T-helper 17 cell (primary cell): Measurements from ENCODE around the gene NDUFA11. TPM values are rescaled to one million over a fixed set of nuclear protein-coding genes. Genes with fewer than 3 reads are reported as not detected.

Experiments used
- ATAC-seq: fragments of 150-1000 bp; cut with Tn5 transposase; 2 replicates; pipeline ENCODE4 v1.10.0; 2021; ENCODE audit warnings: mild to moderate bottlenecking, moderate library complexity
- DNase-seq, 3 donors: peaks; one replicate each; pipeline versions ENCODE4 v3.0.0 to v3.0.0-alpha.2; 2020 to 2021
- H3K9me3 ChIP-seq: one replicate; pipeline ENCODE4 v1.7.0; 2013; ENCODE audit warnings: low read length, mild to moderate bottlenecking; ENCODE audit not compliant: control insufficient read depth, poor library complexity, severe bottlenecking
- H3K27ac Mint-ChIP-seq: one replicate; pipeline ENCODE4 v1.8.0; 2022; ENCODE audit warnings: mild to moderate bottlenecking, moderate library complexity, mixed read lengths
- H3K27me3 Mint-ChIP-seq: one replicate; pipeline ENCODE4 v1.8.0; 2022; ENCODE audit warnings: mixed read lengths
- H3K36me3 Mint-ChIP-seq: one replicate; pipeline ENCODE4 v1.8.0; 2022; ENCODE audit warnings: low read depth, mixed read lengths
- H3K4me1 Mint-ChIP-seq: one replicate; pipeline ENCODE4 v1.8.0; 2022; ENCODE audit warnings: mild to moderate bottlenecking, mixed read lengths
- H3K4me3 Mint-ChIP-seq: one replicate; pipeline ENCODE4 v1.8.0; 2022; ENCODE audit warnings: mild to moderate bottlenecking, moderate library complexity, mixed read lengths
- total RNA-seq, 4 donors: library from RNA in 2 of 4; stranded (reverse) in 2 of 4; gene quantifications; one replicate each; pipeline ENCODE4 v1.2.3 and lab custom pipeline; 2022 to 2026

NDUFA11 gene
- total RNA-seq, 2 donors from 2014 or later: 102 to 108 TPM

GRCh38 chr19:5896365-5897076 is 7.1 kb downstream of the NDUFA11 start:
- Mint-ChIP-seq H3K27me3 (no peaks in the 10 kb centered on the region), H3K4me1 (peaks cover 7% of the 10 kb centered on the region), H3K36me3 (no peaks in the 10 kb centered on the region), H3K27ac (no peak overlapping the region), H3K4me3 (no peak overlapping the region)
- DNase-seq: no peak
- no peaks in the 10 kb centered on the region for H3K9me3 ChIP-seq
- no peak for ATAC-seq

GRCh38 chr19:5895890-5896289 is 7.7 kb downstream of the NDUFA11 start:
- ATAC-seq: no peak
- Mint-ChIP-seq H3K36me3 (no peaks in the 10 kb centered on the region), H3K4me1 (peaks cover 3% of the 10 kb centered on the region), H3K4me3 (no peak overlapping the region), H3K27ac (no peak overlapping the region), H3K27me3 (no peaks in the 10 kb centered on the region)
- no peaks in the 10 kb centered on the region for H3K9me3 ChIP-seq
- no peak for DNase-seq

DNA sequence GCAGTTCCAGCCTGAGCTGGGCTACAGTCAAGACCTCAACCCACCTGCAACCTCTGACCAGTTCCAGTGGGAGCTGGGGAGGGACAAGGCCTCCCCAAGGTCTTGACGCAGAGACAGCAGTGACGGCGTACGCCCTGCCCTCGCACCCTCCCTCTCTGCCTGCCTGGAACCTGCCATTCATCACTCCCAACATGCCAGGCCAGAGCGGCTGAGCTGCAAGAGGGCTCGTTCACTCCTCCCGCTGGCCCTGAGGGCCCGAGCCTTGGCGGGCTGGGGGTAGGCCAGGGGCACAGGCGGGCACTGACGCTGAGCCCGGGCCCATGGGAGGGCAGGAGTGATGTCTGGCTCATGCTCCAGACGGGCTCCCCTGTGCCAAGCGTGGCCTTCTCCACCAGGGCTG is 8.2 kb downstream of the NDUFA11 start:
- H3K27me3 Mint-ChIP-seq: no peaks in the 10 kb centered on the region
- no peak overlapping the region for H3K4me3 Mint-ChIP-seq
- H3K27ac Mint-ChIP-seq: no peak overlapping the region
- peaks cover 3% of the 10 kb centered on the region for H3K4me1 Mint-ChIP-seq
- no peaks in the 10 kb centered on the region for H3K36me3 Mint-ChIP-seq
- DNase-seq: no peak
- H3K9me3 ChIP-seq: no peaks in the 10 kb centered on the region
- no peak for ATAC-seq

DNA sequence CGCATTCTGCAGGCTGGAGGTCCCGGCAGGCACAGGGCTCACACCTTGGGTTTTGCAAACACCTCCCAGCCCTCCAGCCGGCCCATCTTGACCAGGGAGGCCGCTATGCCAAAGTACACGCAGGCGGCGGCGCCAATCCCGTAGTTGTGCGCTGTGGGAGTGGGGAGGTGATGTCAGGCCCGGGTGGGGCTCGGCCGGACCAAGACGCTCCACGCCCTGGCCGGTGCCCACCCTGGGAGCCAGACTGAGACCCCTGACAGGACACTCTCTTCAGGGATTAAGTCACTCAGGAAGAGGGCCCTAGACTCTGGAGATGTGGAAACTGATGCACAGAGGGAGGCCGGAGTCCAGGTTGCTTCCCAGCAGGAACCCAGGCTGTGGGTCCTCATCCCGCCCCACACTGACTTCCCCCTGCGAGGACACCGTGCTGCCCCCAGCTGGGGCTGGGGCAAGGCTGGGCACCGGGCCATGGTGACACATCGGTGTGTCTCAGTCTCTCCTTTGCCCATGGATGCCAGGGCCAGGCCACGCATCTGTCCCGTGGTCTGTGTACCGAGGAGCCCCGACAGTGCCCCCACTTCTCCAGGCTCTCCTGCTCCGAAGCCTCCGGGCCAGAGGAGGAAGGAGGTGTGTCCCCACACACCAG is 8.8 kb downstream of the NDUFA11 start:
- no peaks in the 10 kb centered on the region for H3K36me3 Mint-ChIP-seq
- no peaks in the 10 kb centered on the region for H3K9me3 ChIP-seq
- H3K4me1 Mint-ChIP-seq: no peaks in the 10 kb centered on the region
- H3K4me3 Mint-ChIP-seq: no peak overlapping the region
- no peak overlapping the region for H3K27ac Mint-ChIP-seq
- ATAC-seq (no peak), DNase-seq (no peak)
- H3K27me3 Mint-ChIP-seq: no peaks in the 10 kb centered on the region

DNA sequence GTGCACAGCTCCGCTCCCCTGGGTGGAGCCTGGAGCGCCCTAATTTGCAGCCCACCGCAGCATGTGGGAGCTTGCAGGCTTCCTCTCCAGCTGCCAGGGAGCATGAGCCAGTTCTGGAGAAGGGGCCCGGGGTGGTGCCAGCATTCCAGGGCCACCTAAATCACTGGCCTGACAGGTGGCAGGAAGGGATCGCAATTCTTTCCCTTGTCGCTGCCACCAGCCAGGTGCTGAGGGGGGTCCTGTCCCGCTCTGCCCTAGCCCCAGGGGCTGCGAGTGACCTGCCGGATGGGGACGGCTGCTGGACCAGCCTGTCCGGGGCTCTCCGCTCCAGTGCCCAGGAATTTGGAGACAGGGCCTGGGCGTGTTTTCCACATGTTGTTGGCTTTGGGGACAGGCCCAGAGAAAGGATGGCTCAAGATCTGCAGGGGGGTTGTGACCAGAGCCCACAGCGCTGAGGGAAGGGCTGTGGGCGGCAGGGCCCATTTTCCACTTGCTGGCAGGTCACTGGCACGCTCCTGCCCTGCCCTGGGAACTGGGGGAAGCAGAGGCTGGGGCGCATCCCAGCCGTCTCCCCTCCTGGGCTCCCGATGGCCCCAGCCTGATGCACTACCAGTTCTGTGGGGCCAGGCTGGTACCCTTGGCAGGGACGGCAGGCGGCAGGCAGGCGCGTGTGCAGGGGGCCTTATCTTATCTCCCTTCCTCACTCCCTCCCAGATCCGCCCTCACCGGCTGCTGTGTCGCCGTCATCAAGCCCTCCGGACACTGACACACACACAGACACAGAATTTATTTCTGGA is 9.5 kb downstream of the NDUFA11 start:
- no peak overlapping the region for H3K4me3 Mint-ChIP-seq
- no peaks in the 10 kb centered on the region for H3K9me3 ChIP-seq
- no peak for ATAC-seq
- no peaks in the 10 kb centered on the region for H3K4me1 Mint-ChIP-seq
- H3K36me3 Mint-ChIP-seq: no peaks in the 10 kb centered on the region
- H3K27me3 Mint-ChIP-seq: peaks cover 5% of the 10 kb centered on the region
- H3K27ac Mint-ChIP-seq: no peak overlapping the region
- no peak for DNase-seq

GRCh38 chr19:5893296-5893903 is 10.2 kb downstream of the NDUFA11 start:
- ATAC-seq (no peak), DNase-seq (no peak)
- no peaks in the 10 kb centered on the region for H3K36me3 Mint-ChIP-seq
- H3K4me1 Mint-ChIP-seq: no peaks in the 10 kb centered on the region
- peaks cover 5% of the 10 kb centered on the region for H3K27me3 Mint-ChIP-seq
- no peaks in the 10 kb centered on the region for H3K9me3 ChIP-seq
- H3K4me3 Mint-ChIP-seq: no peak overlapping the region
- H3K27ac Mint-ChIP-seq: no peak overlapping the region

- H3K4me3 Mint-ChIP-seq: no peak overlapping the region
These were observed 10.8 kb downstream of the NDUFA11 start for GRCh38 chr19:5892772-5893275.

DNA sequence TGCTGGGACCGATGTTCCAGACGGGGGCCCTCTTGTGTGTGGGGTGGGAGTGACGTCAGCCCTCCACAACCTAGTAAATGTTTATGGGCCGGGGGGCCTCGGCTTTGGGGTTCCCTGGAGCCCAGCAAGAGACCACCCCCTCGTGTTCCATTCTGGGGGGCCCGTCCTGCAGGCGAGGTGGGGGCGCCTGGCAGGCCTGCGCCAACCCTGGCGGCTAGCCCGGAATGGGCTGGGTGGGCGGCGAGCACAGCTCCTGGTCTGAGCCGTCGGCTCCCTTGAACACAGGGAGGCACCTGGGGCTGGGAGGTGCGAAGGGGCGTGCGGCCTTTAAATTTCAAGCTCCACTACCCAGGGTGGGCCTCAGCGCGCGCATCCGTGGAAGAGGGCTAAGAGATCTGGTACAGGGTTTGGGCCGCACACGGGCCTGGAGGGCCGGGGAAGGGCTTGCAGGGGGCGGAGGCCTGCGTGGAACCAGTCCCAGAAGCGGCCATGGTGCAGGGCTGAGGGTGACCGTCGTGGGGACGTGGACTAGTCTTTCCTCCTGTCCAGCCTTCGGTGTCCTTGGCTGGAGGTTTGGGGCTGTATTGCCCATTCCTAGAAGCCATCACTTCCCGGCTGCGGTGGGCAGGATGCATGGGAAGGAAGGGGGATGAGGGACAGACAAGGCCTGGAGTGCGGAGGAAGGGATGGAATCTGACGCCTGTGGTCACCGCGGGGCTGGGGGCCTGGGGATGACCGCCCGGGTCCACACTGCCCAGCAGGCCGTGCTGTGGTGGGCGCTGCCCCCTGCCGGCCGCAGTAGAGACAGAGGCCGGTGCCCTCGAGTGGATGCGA is 11.4 kb downstream of the NDUFA11 start:
- Mint-ChIP-seq H3K27me3 (peaks cover 5% of the 10 kb centered on the region), H3K27ac (peak overlapping the region; percentile 65), H3K4me3 (no peak overlapping the region), H3K4me1 (no peaks in the 10 kb centered on the region), H3K36me3 (no peaks in the 10 kb centered on the region)
- ATAC-seq (peak; percentile 49), DNase-seq (no peak)
- no peaks in the 10 kb centered on the region for H3K9me3 ChIP-seq

More at GRCh38 chr19:5892772-5893275, 10.8 kb downstream of the NDUFA11 start:
- no peaks in the 10 kb centered on the region for H3K36me3 Mint-ChIP-seq
- DNase-seq (no peak), ATAC-seq (no peak)
- peaks cover 5% of the 10 kb centered on the region for H3K27me3 Mint-ChIP-seq
- H3K27ac Mint-ChIP-seq: no peak overlapping the region
- H3K4me1 Mint-ChIP-seq: no peaks in the 10 kb centered on the region
- no peaks in the 10 kb centered on the region for H3K9me3 ChIP-seq

- Mint-ChIP-seq H3K27ac (no peak overlapping the region), H3K36me3 (no peaks in the 10 kb centered on the region), H3K4me1 (no peaks in the 10 kb centered on the region), H3K27me3 (peaks cover 5% of the 10 kb centered on the region), H3K4me3 (no peak overlapping the region)
- no peak for ATAC-seq
- no peaks in the 10 kb centered on the region for H3K9me3 ChIP-seq
- DNase-seq: no peak
These were observed 12.0 kb downstream of the NDUFA11 start for GRCh38 chr19:5891572-5891937.

- H3K4me1 Mint-ChIP-seq: no peaks in the 10 kb centered on the region
- H3K27me3 Mint-ChIP-seq: peaks cover 10% of the 10 kb centered on the region
- DNase-seq: no peak
- ATAC-seq: no peak
- H3K36me3 Mint-ChIP-seq: no peaks in the 10 kb centered on the region
- no peak overlapping the region for H3K4me3 Mint-ChIP-seq
- no peaks in the 10 kb centered on the region for H3K9me3 ChIP-seq
- no peak overlapping the region for H3K27ac Mint-ChIP-seq
These were observed 13.5 kb downstream of the NDUFA11 start for GRCh38 chr19:5890099-5890498.

DNA sequence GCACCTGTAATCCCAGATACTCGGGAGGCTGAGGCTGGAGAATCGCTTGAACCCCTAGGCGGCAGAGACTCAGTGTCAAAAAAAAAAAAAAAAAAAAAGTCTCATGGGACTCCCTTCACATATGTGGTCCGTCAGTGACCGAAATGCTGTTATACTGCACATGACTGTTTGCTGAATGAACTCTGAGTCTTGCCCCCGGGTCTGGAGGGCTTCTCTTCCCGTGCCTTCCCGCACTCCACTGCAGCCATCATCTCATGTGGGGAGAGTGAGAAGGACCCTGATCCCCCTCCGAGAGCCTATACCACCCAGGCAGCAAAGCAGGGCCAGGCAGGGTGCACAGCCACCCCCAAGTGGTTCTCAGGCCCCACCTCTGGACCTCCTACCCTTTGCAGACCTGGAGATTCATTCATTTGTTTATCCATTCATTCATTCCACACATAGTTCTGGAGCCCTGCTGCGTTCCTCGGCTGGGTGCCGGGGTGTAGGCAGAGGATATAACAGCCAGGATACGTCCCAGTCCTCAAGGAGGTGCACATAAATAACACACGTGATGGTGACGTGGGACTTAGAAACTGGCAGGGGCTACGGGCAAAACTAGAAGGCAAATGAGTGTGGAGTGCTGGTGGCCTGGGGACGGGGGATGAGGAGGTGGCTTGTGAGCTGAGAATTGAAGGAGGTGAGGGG is 14.2 kb downstream of the NDUFA11 start:
- H3K27me3 Mint-ChIP-seq: peaks cover 11% of the 10 kb centered on the region
- no peaks in the 10 kb centered on the region for H3K9me3 ChIP-seq
- H3K36me3 Mint-ChIP-seq: no peaks in the 10 kb centered on the region
- H3K4me1 Mint-ChIP-seq: no peaks in the 10 kb centered on the region
- DNase-seq (no peak), ATAC-seq (no peak)
- no peak overlapping the region for H3K4me3 Mint-ChIP-seq
- no peak overlapping the region for H3K27ac Mint-ChIP-seq
